H9 (cell line): ENCODE data around the gene RPL35. TPM values are rescaled to one million over a fixed set of nuclear protein-coding genes. Genes with fewer than 3 reads are reported as not detected.

ENCODE experiments used
- DNase-seq: peaks from one replicate; pipeline ENCODE4 v3.0.0-alpha.2; 2017
- H2AFZ ChIP-seq: one replicate; pipeline ENCODE4 v1.6.1; 2013; ENCODE audit warnings: mild to moderate bottlenecking, low read length, control low read depth, moderate library complexity
- H2AK5ac ChIP-seq: 2 replicates; pipeline ENCODE4 v1.6.1; 2013; ENCODE audit warnings: low read length, control low read depth, mixed read lengths; ENCODE audit not compliant: insufficient read length
- H2BK120ac ChIP-seq: one replicate; pipeline ENCODE4 v1.6.1; 2013; ENCODE audit warnings: low read depth, mild to moderate bottlenecking, low read length, control low read depth, inconsistent platforms; ENCODE audit not compliant: poor library complexity, severe bottlenecking
- H2BK12ac ChIP-seq: 2 replicates; pipeline ENCODE4 v1.6.1; 2013; ENCODE audit warnings: low read length, control low read depth, mixed read lengths, low read depth; ENCODE audit not compliant: insufficient read length
- H2BK15ac ChIP-seq: 2 replicates; pipeline ENCODE4 v1.6.1; 2013; ENCODE audit warnings: low read depth, low read length, control low read depth
- H2BK20ac ChIP-seq: one replicate; pipeline ENCODE4 v1.6.1; 2013; ENCODE audit warnings: low read depth, mild to moderate bottlenecking, low read length, control low read depth, inconsistent platforms; ENCODE audit not compliant: poor library complexity, severe bottlenecking
- H2BK5ac ChIP-seq: 2 replicates; pipeline ENCODE4 v1.6.1; 2013; ENCODE audit warnings: low read length, control low read depth, mixed read lengths; ENCODE audit not compliant: insufficient read length
- H3K14ac ChIP-seq: 2 replicates; pipeline ENCODE4 v1.6.1; 2013; ENCODE audit warnings: low read length, control low read depth; ENCODE audit not compliant: insufficient read depth
- H3K18ac ChIP-seq: 2 replicates; pipeline ENCODE4 v1.6.1; 2013; ENCODE audit warnings: low read depth, mild to moderate bottlenecking, mixed read lengths, low read length, control low read depth; ENCODE audit not compliant: insufficient read length
- H3K23ac ChIP-seq: 2 replicates; pipeline ENCODE4 v1.6.1; 2013; ENCODE audit warnings: low read length, control low read depth, mixed read lengths, low read depth; ENCODE audit not compliant: insufficient read length
- H3K23me2 ChIP-seq: 2 replicates; pipeline ENCODE4 v1.6.1; 2013; ENCODE audit warnings: low read depth, mild to moderate bottlenecking, mixed read lengths, low read length, control low read depth; ENCODE audit not compliant: insufficient read length, poor library complexity, severe bottlenecking
- H3K27ac ChIP-seq: 2 replicates; pipeline ENCODE4 v1.5.1; 2013; ENCODE audit warnings: low read length, control low read depth, mixed read lengths, low read depth; ENCODE audit not compliant: insufficient read length
- H3K27me3 ChIP-seq: 2 replicates; pipeline ENCODE4 v1.6.1; 2013; ENCODE audit warnings: low read length, control low read depth, inconsistent platforms; ENCODE audit not compliant: insufficient read depth
- H3K4ac ChIP-seq: 2 replicates; pipeline ENCODE4 v1.6.1; 2013; ENCODE audit warnings: low read depth, mild to moderate bottlenecking, control low read depth, inconsistent platforms, low read length, moderate library complexity
- H3K4me1 ChIP-seq: 2 replicates; pipeline ENCODE4 v1.6.1; 2013; ENCODE audit warnings: low read length, control low read depth, inconsistent platforms; ENCODE audit not compliant: insufficient read depth
- H3K4me2 ChIP-seq: 2 replicates; pipeline ENCODE4 v1.6.1; 2013; ENCODE audit warnings: low read length, control low read depth, mixed read lengths; ENCODE audit not compliant: insufficient read length, insufficient read depth
- H3K56ac ChIP-seq: 2 replicates; pipeline ENCODE4 v1.6.1; 2013; ENCODE audit warnings: low read depth, mild to moderate bottlenecking, mixed read lengths, low read length, control low read depth; ENCODE audit not compliant: insufficient read length
- H3K79me1 ChIP-seq: 2 replicates; pipeline ENCODE4 v1.6.1; 2013; ENCODE audit warnings: low read depth, mild to moderate bottlenecking, moderate library complexity, low read length, control low read depth, inconsistent platforms; ENCODE audit not compliant: insufficient read depth, poor library complexity, severe bottlenecking
- H3K79me2 ChIP-seq: 2 replicates; pipeline ENCODE4 v1.6.1; 2013; ENCODE audit warnings: low read length, control low read depth, inconsistent platforms; ENCODE audit not compliant: insufficient read depth
- H3K9ac ChIP-seq: 2 replicates; pipeline ENCODE4 v1.6.1; 2013; ENCODE audit warnings: low read length, control low read depth, mixed read lengths; ENCODE audit not compliant: insufficient read length; ENCODE audit errors: extremely low read depth
- H3K9me3 ChIP-seq: one replicate; pipeline ENCODE4 v1.6.1; 2013; ENCODE audit warnings: low read depth, low read length, inconsistent platforms; ENCODE audit not compliant: control insufficient read depth
- H3T11ph ChIP-seq: one replicate; pipeline ENCODE4 v1.6.1; 2013; ENCODE audit warnings: mild to moderate bottlenecking, low read length, control low read depth, inconsistent platforms
- H4K20me1 ChIP-seq: one replicate; pipeline ENCODE4 v1.6.1; 2013; ENCODE audit not compliant: control insufficient read depth, insufficient read length, insufficient read depth
- H4K5ac ChIP-seq: 2 replicates; pipeline ENCODE4 v1.6.1; 2013; ENCODE audit warnings: low read depth, mild to moderate bottlenecking, mixed read lengths, low read length, control low read depth; ENCODE audit not compliant: insufficient read length
- H4K8ac ChIP-seq: replicated peaks from 2 replicates; pipeline ENCODE4 v1.6.1; 2013; ENCODE audit warnings: low read length, control low read depth, mixed read lengths, low read depth; ENCODE audit not compliant: insufficient read length
- H4K91ac ChIP-seq: 2 replicates; pipeline ENCODE4 v1.6.1; 2013; ENCODE audit warnings: low read depth, mild to moderate bottlenecking, moderate library complexity, mixed read lengths, low read length, control low read depth; ENCODE audit not compliant: insufficient read length
- H3K27ac Mint-ChIP-seq, 3 experiments: 2 replicates in 2 of 3; 3 replicates in 1 of 3; pipeline ENCODE4 v1.8.0; 2020 to 2021; ENCODE audit warnings: mixed read lengths in 3 of 3, mild to moderate bottlenecking in 1 of 3, moderate library complexity in 1 of 3
- H3K27me3 Mint-ChIP-seq: 2 replicates; pipeline ENCODE4 v1.8.0; 2021; ENCODE audit warnings: low read depth, mild to moderate bottlenecking, moderate library complexity, mixed read lengths
- H3K36me3 Mint-ChIP-seq, 3 experiments: 2 replicates in 2 of 3; 3 replicates in 1 of 3; pipeline ENCODE4 v1.8.0; 2020 to 2021; ENCODE audit warnings: low read depth in 3 of 3, mixed read lengths in 3 of 3; ENCODE audit not compliant: insufficient read depth in 1 of 3
- H3K4me1 Mint-ChIP-seq, 2 experiments: 2 replicates each; pipeline ENCODE4 v1.8.0; 2020; ENCODE audit warnings: mixed read lengths in 2 of 2
- H3K4me3 Mint-ChIP-seq, 2 experiments: 2 replicates in 1 of 2; 3 replicates in 1 of 2; pipeline ENCODE4 v1.8.0; 2020 to 2021; ENCODE audit warnings: mild to moderate bottlenecking in 2 of 2, mixed read lengths in 2 of 2, moderate library complexity in 1 of 2
- H3K9me3 Mint-ChIP-seq, 2 experiments: 2 replicates in 1 of 2; 3 replicates in 1 of 2; pipeline ENCODE4 v1.8.0; 2020; ENCODE audit warnings: mild to moderate bottlenecking in 2 of 2, mixed read lengths in 2 of 2, moderate library complexity in 1 of 2
- CTCF ChIP-seq: fragments of 200-600 bp; sonication (generic); conservative IDR thresholded peaks from 3 replicates; pipeline ENCODE4 v1.8.0; 2021; ENCODE audit warnings: antibody characterized with exemption, mild to moderate bottlenecking
- WGBS: extraction: QIAGEN DNeasy Blood & Tissue Kit; methylation state at CpG from one replicate; pipeline ENCODE4 v1.1.7; 2013; ENCODE audit warnings: missing lambda C conversion rate, low lambda C conversion rate, mixed read lengths; ENCODE audit not compliant: insufficient read length; ENCODE audit errors: extremely low coverage; 5-methylcytosine and 5-hydroxymethylcytosine counted together
- total RNA-seq: library from RNA; stranded (reverse); gene quantifications from 2 replicates; pipeline ENCODE4 v1.2.1, GENCODE V29; 2021

The RPL35 gene
- total RNA-seq, 1 experiment from 2014 or later: 1,840 TPM

GRCh38 chr9:124877021-124877782 lies 15.4 kb upstream of the RPL35 start:
- no peak overlapping the region for H3K9ac ChIP-seq
- peak overlapping the region in 2 of 3 experiments; percentile 49 to 79; a peak in 4 of 7 replicates for H3K27ac Mint-ChIP-seq

More at GRCh38 chr9:124877021-124877782, 15.4 kb upstream of the RPL35 start:
- Histone ChIP-seq H3K79me2 (peaks cover 2% of the 10 kb centered on the region; the same call in 1 of the 2 replicates), H3T11ph (no peak overlapping the region), H3K4ac (no peak overlapping the region), H3K4me2 (no peak overlapping the region), H2AFZ (no peak overlapping the region), H2BK5ac (no peak overlapping the region), H3K79me1 (peaks cover 5% of the 10 kb centered on the region), H3K27ac (no peak overlapping the region), H2BK15ac (no peak overlapping the region), H4K91ac (no peak overlapping the region), H3K23me2 (no peaks in the 10 kb centered on the region), H3K23ac (no peak overlapping the region), H2BK120ac (no peak overlapping the region), H3K18ac (no peak overlapping the region), H3K27me3 (no peaks in the 10 kb centered on the region), H2BK12ac (no peak overlapping the region), H4K20me1 (no peaks in the 10 kb centered on the region), H3K56ac (no peak overlapping the region), H2AK5ac (no peak overlapping the region), H2BK20ac (no peak overlapping the region), H3K14ac (no peak overlapping the region), H3K4me1 (peaks cover 14% of the 10 kb centered on the region), H4K8ac (no peak overlapping the region), H3K9me3 (no peaks in the 10 kb centered on the region), H4K5ac (no peak overlapping the region)
- Mint-ChIP-seq H3K27me3 (no peaks in the 10 kb centered on the region), H3K4me3 (no peak overlapping the region; a peak in 1 of 5 replicates), H3K9me3 (no peaks in the 10 kb centered on the region), H3K36me3 (peaks cover 28 to 69% (median 63%) of the 10 kb centered on the region in 3 experiments), H3K4me1 (peaks cover 43 to 44% of the 10 kb centered on the region in 2 experiments)
- TF ChIP-seq CTCF: no peak
- no peak for DNase-seq
- 100% methylated on average over 3 of the region's 14 CpGs for WGBS
